Prostate gland (tissue), 2 donors: ENCODE results near the gene NFATC1.

ENCODE experiments used
- POLR2A ChIP-seq: fragments of 450-650 bp; IDR thresholded peaks from one replicate; pipeline ENCODE4 v1.6.1; 2016; ENCODE audit warnings: antibody characterized with exemption, mild to moderate bottlenecking
- POLR2AphosphoS5 ChIP-seq: sonication (generic); formaldehyde crosslinking; IDR thresholded peaks from one replicate; pipeline ENCODE4 v1.6.1; 2017; ENCODE audit warnings: antibody characterized with exemption
- TF ChIP-seq, protein P1 (sequence below), 4 experiments: fragments of 200-600 bp in 2 of 4; fragments of 450-650 bp in 2 of 4; sonication (generic) in 2 of 4; IDR thresholded peaks; 1 replicate in 3 of 4; 2 replicates in 1 of 4; pipeline ENCODE4 v1.5.1; 2016 to 2019; ENCODE audit warnings: antibody characterized with exemption in 4 of 4, mild to moderate bottlenecking in 2 of 4, moderate library complexity in 2 of 4

DNA sequence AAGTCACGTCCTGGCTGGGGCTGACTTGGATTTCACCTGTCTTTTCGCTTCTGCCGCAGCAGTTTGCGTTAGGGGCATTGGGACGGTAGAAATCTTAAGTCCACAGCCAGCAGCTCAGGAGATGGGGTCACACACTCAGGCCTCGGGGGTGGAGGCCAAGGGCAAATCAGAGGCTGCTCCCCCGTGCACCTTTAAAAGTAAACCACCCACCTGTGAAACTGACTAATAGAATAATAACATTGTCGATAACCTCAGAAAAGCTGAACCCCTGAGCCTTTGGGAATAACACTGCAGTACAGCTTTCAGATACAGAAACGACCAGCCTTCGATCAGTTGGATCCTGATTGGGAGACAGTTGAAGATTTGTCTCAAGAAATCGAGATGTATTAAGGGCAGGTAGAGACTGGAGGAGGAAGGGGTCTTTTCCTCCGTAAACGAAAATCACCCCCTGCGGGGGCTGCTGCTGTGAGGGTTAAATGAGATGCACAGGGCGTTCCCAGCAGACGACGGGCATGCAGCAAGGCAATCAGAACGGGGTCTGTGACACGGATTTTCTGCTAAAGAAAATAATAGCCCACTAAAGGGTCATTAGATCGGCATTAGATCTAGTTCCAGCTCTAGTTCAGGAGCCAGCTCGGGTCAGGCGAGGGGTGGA is 16.4 kb upstream of the NFATC1 start:
- TF ChIP-seq, protein P1, sequence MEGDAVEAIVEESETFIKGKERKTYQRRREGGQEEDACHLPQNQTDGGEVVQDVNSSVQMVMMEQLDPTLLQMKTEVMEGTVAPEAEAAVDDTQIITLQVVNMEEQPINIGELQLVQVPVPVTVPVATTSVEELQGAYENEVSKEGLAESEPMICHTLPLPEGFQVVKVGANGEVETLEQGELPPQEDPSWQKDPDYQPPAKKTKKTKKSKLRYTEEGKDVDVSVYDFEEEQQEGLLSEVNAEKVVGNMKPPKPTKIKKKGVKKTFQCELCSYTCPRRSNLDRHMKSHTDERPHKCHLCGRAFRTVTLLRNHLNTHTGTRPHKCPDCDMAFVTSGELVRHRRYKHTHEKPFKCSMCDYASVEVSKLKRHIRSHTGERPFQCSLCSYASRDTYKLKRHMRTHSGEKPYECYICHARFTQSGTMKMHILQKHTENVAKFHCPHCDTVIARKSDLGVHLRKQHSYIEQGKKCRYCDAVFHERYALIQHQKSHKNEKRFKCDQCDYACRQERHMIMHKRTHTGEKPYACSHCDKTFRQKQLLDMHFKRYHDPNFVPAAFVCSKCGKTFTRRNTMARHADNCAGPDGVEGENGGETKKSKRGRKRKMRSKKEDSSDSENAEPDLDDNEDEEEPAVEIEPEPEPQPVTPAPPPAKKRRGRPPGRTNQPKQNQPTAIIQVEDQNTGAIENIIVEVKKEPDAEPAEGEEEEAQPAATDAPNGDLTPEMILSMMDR (IDR thresholded peaks at IDR 0.05) = no peak
- TF ChIP-seq POLR2A = no peak
- TF ChIP-seq POLR2AphosphoS5 = no peak
